NCI-H2196 (cell line): Measurements from ENCODE around the gene CRY2.

Experiments used
- DNase-seq: peaks from one replicate; lab custom pipeline; 2025; ENCODE audit not compliant: unreplicated experiment; lab: John Stamatoyannopoulos, UW

Gene CRY2

GRCh38 chr11:45877221-45877620 is 29.9 kb downstream of the CRY2 start:
- no peak for DNase-seq

- DNase-seq, result no peak
These were observed 30.6 kb downstream of the CRY2 start for GRCh38 chr11:45877845-45878244.

GRCh38 chr11:45879803-45880686 is 32.8 kb downstream of the CRY2 start:
- DNase-seq, result no peak

DNA sequence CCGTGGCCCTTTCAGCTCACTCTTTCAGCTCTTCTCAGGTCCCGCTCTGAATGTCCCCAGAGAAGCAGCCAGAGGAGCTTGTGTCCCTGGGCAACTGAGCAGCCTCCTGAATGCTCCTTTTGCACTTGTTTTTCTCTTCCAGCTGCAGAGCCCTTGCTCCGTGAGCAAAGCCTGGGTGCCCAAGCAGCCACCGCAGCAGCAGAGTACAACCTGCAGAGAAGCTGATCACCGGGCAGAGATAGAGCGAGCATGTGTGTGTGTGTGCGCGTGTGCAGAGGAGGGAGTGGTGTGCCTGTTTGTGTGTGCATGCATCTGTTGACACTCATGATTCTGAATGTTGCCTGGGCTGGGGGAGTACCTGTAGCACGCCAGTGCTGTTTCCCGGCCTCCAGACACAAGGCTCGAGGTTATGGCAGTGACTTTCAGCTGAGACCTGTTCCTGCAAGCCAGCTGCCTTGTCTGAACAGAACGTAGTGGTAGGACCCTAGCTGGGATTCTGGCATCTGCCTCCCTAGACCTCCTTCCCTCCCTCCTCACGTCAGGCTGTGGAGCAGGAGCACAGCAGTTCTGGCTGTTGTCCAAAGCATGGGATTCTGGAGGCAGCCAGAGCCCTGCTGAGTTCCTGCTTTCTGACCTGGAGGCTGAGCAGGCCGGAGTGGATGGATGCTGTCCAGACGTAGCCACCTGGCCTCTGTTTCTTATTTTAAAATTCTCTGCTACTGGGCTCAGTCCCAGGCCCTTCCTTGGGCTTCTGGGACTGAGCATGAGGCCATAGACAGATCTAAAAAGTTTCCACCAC is 33.7 kb downstream of the CRY2 start:
- no peak for DNase-seq

- DNase-seq, result peak; percentile 17
These were observed 34.6 kb downstream of the CRY2 start for GRCh38 chr11:45881708-45882368.

DNA sequence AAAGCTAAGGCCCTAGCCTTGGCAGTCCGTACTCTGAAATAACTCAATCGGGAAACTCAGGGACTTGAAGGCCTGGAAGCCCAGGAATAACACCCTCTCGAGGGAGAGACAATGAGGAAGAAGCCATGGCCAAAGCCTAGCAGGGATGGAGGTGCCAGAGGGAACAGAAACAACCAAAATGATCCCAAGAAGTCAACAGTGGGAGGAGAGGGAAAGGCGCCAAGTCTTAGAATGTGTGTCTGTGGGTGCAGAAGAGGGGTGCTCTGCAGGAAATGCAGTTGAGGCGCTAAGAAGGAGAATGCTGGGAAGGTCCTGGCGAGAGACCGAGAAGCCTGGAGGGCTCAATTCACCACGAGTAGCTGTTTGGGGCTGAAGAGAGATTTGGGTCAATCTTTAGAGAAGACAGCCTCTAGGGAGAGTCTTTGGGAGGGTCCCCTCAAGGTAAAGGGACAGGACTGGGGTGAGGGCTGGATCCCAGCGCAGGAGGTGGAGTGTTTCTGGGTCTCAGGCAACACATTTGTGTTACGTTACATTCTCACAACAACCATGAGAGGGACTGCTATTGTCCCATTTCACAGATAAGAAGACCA is 37.4 kb downstream of the CRY2 start:
- no peak for DNase-seq

DNA sequence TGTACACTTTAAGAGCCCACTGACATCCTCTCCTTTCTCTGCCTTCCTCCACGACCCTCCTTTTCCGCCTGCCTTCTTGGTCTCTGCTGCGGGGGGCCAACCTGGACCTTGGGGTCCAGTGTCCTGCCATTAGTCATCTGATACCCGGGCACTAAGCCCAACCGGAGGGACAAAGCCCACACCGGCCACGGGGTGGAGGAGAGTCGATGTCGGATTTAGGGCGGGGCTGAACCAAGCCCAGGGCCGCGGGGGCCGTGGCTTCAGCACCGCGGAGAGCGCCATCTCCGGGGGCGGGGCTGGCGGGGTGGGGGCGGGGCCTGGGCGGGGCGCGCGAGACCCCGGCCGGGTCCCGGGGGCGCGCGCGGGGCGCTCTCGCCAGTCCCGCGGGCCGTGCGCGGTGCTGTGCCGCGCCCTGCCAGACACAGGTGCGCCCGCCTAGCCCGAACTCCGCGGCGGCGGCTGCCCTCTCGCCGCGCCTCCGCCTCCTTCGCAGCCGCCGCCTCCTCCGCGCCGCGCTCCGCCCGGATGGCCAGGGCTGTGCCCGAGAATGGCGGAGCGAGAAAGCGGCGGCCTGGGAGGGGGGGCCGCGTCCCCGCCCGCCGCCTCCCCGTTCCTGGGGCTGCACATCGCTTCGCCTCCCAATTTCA is 38.1 kb downstream of the CRY2 start, which contains the start of gene MAPK8IP1:
MAPK8IP1 (plus strand) TSS at position 378 of the 647 bp plus-strand sequence; CDS start at position 548, 170 bp downstream.
- peak; percentile 70 for DNase-seq

GRCh38 chr11:45885921-45886721 is 38.8 kb downstream of the CRY2 start:
- no peak for DNase-seq

DNA sequence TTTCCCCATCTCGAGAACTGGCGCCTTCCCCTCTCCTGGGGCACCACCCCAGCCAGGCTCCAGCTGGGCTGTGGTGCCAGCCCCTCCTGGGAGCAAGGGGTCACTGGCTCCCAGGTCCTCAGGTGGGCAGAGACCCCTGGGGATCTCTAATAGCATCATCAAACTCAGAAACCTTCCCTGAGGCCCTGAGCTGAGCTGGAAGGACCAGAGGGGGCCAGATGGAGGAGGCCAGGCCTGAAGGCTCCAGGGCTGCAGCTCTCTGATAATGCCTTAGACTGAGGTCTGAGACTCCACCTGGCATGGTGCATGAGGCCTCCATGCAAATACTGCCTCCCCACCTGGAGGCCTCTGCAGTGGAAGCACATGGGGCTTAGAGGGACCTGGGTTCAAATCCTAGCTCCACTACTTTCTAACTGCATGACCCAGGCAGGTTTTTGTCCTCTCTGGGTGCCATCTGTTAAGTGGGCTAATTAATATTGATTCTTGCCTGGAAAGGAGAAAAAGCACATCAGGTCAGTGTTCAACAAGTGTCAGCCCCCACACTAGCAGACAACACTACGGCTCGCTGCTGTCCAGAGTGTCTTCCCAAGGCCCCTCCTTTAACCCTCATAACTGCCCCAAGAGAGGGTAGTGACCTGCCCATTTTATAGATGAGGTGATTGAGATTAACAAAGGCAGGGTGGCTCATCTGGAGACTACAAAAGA is 39.7 kb downstream of the CRY2 start:
- no peak for DNase-seq

DNA sequence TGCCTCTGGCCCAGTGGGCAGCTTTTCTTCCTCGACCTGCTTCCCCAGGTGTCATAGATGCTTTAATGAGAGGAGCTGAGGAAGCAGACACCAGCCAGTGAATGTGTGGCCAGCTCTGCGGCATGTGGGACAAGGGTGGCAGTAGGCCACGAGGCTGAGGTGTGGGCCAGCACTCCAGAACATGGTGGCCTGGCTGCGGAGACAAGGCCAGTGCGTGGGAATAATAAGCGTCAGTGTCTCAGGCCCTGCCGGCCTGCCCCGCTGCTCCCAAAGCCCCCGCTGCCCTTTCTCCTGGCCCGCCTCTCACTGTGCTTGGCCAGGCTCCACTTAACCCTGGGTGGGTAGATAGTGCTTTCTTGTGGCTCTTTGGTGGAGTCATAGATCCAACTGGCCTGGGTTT is 40.3 kb downstream of the CRY2 start:
- no peak for DNase-seq

GRCh38 chr11:45889555-45889954 is 42.3 kb downstream of the CRY2 start:
- DNase-seq, result no peak

- DNase-seq, result no peak
These were observed 42.7 kb downstream of the CRY2 start for GRCh38 chr11:45889966-45890365.

DNA sequence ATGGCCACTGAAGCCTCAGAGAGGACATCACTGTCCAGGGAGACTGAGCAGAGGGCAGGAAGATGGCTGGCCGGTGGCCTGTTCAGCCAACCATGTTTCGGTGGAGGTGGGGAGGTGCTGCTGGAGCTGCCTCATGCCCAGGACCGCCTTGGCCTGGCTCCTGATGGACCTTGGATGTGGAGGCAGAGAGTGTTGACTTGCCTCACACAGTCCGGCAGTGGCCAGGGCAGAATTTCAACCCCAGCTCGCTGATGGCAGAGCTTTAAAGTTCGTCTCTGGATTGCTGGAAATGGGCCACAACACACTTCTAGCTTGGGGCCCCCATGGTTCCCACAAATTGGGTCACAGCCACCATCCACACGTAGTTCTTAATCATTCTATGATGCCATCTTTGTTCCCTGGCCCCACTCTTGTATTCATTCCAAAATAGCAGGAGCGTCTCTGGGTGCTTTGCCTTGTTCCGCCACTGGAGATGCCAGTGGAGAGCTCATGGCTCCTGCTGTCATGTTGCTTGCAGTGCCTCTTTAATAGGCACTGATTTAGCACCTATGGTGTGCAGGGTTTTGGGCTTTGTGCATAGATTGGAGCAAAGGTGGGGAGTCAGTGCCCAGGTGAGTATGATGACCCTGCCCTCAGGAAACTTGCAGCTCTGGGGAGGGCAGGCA is 43.7 kb downstream of the CRY2 start:
- DNase-seq, result no peak

- DNase-seq, result peak; percentile 31
These were observed 45.6 kb downstream of the CRY2 start for GRCh38 chr11:45892856-45893255.

- no peak for DNase-seq
These were observed 47.4 kb downstream of the CRY2 start for GRCh38 chr11:45894555-45895247.

DNA sequence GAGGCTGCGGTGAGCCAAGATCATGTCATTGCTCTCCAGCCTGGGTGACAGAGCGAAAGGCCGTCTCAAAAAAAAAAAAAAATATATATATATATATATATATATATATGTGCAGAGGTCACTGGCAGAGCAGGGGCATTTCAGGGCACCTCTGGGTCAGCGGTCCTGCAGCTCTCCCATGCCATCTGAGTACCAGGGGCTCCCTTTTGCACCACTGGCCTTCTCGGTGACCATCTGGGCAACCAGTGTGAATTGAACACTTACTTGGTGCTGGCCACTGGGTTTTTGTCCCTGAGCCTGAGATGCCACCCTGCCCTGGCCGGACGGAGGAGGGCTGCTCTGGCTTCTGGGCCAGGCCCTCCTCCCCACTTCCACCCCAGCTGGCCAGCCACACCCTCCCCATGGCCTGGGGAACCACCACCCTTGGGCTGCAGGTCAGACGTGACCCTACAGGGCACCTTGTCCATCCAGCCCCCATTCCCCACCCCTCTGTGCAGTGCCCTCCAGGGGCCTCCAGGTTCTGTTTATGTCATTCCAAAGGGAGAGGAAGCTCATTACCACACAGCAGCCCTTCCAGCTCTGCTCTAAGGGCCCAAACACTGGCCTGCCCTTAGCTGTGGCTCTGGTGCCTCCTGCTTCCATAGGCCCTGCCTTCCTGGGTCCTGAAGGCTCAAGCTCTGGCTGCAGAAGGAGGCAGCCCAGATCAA is 48.4 kb downstream of the CRY2 start:
- DNase-seq, result no peak

- DNase-seq, result peak; percentile 79
These were observed 49.2 kb downstream of the CRY2 start for GRCh38 chr11:45896422-45896984.
